SJSA1 (cell line): ENCODE measurements around the gene PRSS1. TPM values are rescaled to one million over a fixed set of nuclear protein-coding genes. Genes with fewer than 3 reads are reported as not detected.
"Not testable (repeated sequence)": the region's sequence is repeated elsewhere in the genome, so short reads cannot be mapped to it uniquely, and the experiment has no call there.

Source experiments
- DNase-seq, 2 experiments: peaks; one replicate each; pipeline ENCODE4 v3.0.0-alpha.2; 2015 to 2020; ENCODE audit warnings: low spot score in 2 of 2, low read depth in 1 of 2
- H3K27ac ChIP-seq: fragments of 250-450 bp; sonication (Bioruptor Pico); 2 replicates; pipeline ENCODE4 v1.5.1; 2020; ENCODE audit warnings: mild to moderate bottlenecking, moderate library complexity
- H3K27me3 ChIP-seq: fragments of 250-450 bp; sonication (Bioruptor Pico); replicated peaks from 2 replicates; pipeline ENCODE4 v1.5.1; 2020; ENCODE audit warnings: mild to moderate bottlenecking, moderate library complexity
- H3K36me3 ChIP-seq: fragments of 250-450 bp; sonication (Bioruptor Pico); 2 replicates; pipeline ENCODE4 v1.5.1; 2020; ENCODE audit warnings: mild to moderate bottlenecking
- H3K4me1 ChIP-seq: fragments of 250-450 bp; sonication (Bioruptor Pico); replicated peaks from 2 replicates; pipeline ENCODE4 v1.6.1; 2021; ENCODE audit warnings: mild to moderate bottlenecking
- H3K4me3 ChIP-seq: fragments of 250-450 bp; sonication (Bioruptor Pico); 2 replicates; pipeline ENCODE4 v1.5.1; 2020; ENCODE audit warnings: mild to moderate bottlenecking
- H3K9me3 ChIP-seq: fragments of 250-450 bp; sonication (Bioruptor Pico); replicated peaks from 2 replicates; pipeline ENCODE4 v1.5.1; 2020; ENCODE audit warnings: mild to moderate bottlenecking
- total RNA-seq: library from RNA; depleted of rRNA; stranded (reverse); fragments of >200 nt; shearing (Covaris generic); gene quantifications from 2 replicates; pipeline ENCODE4 v1.2.3, GENCODE V29; 2014

Gene PRSS1
- total RNA-seq, 1 experiment from 2014 or later, result not detected

DNA sequence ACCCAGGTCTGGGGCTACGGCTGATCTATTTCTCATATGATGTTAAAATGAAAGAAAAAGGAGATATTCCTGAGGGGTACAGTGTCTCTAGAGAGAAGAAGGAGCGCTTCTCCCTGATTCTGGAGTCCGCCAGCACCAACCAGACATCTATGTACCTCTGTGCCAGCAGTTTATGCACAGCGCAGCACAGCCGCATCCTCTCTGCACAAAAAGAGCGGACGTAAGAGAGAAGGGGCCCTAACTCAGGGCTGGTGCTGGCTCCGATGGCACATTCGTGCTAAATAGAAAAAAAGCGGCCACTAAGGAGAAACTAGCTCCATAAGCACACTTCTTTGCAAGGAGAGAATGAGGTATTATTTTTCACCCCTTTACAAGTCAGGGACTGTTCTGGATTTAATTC is 28.3 kb upstream of the PRSS1 start:
- Histone ChIP-seq H3K27ac (no peak overlapping the region), H3K27me3 (peaks cover 4% of the 10 kb centered on the region; the same call in 1 of the 2 replicates), H3K4me1 (no peaks in the 10 kb centered on the region), H3K36me3 (no peaks in the 10 kb centered on the region), H3K9me3 (no peaks in the 10 kb centered on the region), H3K4me3 (no peak overlapping the region)
- DNase-seq, result no peak

DNA sequence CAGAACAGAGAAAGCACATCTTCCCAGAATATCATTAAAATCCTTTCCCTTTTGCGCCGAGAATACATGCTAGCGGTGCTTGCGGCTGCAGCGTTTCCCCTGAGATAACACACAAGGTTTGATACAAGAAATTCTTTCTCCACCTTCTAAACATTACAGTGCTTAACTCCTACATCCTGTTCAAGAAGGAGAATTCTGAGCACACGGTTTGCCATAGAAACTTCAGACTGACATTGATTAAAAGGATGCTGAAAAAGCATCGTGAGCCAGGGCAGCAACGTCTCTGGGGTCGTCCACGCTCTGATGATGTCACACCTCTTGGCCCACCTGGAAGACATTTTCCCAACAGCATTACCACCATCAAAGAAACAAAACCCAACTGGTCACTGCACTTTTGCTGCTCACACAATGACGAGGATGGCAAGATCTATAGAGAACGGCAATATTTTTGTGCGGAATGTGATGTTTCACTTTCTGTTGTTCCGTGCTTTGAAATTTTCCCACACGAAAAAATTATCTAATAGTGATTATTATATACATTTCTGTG is 27.0 kb upstream of the PRSS1 start:
- H3K4me3 ChIP-seq, result no peak overlapping the region
- H3K27me3 ChIP-seq, result peaks cover 4% of the 10 kb centered on the region; the same call in 1 of the 2 replicates
- no peak for DNase-seq
- H3K4me1 ChIP-seq, result no peaks in the 10 kb centered on the region
- H3K9me3 ChIP-seq, result no peaks in the 10 kb centered on the region
- H3K36me3 ChIP-seq, result no peaks in the 10 kb centered on the region
- no peak overlapping the region for H3K27ac ChIP-seq

DNA sequence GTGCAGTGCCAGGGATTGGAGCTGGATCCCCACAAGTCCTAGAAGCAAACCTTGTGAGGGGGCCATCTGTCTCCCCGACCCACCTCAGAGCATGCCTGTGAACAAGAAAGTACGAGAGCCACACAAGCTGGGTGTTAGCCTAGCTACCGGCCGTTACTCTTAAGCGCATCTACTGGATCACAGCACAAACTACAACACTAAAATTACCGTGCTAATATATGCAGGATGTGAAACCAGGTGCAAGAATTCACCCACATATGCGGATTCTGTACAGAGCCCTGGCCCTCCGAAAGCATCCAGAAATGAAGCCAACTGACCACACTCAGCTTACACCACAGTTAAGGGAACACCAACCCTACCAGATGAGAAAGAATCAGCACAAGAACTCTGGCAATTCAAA is 16.0 kb upstream of the PRSS1 start:
- Histone ChIP-seq H3K27ac (no peak overlapping the region), H3K4me3 (no peak overlapping the region), H3K36me3 (no peaks in the 10 kb centered on the region), H3K27me3 (peaks cover 10% of the 10 kb centered on the region; the same call in 1 of the 2 replicates), H3K4me1 (no peaks in the 10 kb centered on the region), H3K9me3 (no peaks in the 10 kb centered on the region)
- DNase-seq, result no peak

DNA sequence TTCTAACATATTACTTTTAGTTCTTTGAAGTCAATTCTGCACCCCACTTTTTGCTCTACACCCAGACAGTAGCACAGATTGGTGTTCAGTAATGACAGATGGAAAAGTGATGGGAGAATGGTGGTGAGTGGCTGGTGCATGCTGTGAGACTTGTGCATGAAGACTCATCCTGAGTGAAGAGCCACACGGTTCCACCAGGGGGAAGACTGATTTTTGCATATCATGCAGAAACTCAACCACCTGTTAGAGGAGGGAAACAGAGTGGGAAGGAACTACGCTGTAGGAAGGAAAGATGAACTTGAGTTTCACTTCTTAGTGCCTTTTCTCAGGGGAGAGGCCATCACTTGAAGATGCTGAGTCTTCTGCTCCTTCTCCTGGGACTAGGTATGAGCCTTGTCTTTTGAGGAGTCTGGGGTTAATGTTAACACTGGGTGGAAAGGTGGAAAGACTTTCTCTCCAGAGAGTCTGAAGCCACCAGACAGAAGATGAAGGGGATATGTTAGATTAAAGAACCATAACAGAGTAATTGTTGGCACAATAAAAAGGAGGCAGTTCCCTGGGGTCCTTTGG is 9.3 kb upstream of the PRSS1 start:
- Histone ChIP-seq H3K9me3 (no peaks in the 10 kb centered on the region), H3K36me3 (no peaks in the 10 kb centered on the region), H3K27me3 (no peaks in the 10 kb centered on the region), H3K4me1 (no peaks in the 10 kb centered on the region), H3K4me3 (no peak overlapping the region), H3K27ac (no peak overlapping the region)
- DNase-seq, result no peak

DNA sequence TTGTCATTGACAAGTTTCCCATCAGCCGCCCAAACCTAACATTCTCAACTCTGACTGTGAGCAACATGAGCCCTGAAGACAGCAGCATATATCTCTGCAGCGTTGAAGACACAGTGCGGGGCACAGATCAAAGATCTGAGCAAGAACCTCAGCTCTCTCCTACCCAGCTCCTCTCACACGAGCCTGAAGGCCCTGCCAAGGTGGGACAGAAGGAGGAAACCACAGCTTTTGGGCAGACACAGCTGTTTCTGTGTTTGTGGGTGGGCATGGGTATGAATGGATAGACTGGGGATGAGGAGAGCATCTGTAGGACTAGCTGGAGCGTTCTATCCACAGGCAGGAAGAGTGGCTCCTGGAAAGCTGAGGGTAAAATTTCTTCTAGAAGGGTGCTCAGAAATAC is 8.5 kb upstream of the PRSS1 start:
- Histone ChIP-seq H3K4me1 (no peaks in the 10 kb centered on the region), H3K27me3 (no peaks in the 10 kb centered on the region), H3K4me3 (no peak overlapping the region), H3K36me3 (no peaks in the 10 kb centered on the region), H3K27ac (no peak overlapping the region), H3K9me3 (no peaks in the 10 kb centered on the region)
- DNase-seq, result no peak

DNA sequence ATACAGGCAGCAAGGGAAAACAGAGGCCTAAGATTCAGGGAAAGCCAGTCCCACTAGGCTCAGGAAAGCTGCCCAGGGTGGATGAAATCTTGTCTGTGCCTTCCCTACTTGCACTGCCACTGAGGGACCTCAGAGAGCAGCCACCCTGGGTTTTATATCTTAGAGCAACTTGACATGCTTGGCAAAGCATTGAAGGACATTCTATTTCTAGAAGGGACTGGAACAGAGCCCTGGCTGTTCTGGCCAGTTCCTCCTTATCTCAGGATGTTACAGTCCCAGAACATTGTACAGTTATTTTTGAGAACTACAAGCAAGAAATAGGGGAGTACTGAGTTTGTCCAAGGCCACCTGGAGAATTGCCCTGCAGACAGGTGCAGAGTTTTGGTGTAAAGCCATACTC is 7.3 kb upstream of the PRSS1 start:
- not testable (repeated sequence) for H3K4me1 ChIP-seq, H3K36me3 ChIP-seq, H3K27me3 ChIP-seq, H3K4me3 ChIP-seq, H3K27ac ChIP-seq, DNase-seq, H3K9me3 ChIP-seq

DNA sequence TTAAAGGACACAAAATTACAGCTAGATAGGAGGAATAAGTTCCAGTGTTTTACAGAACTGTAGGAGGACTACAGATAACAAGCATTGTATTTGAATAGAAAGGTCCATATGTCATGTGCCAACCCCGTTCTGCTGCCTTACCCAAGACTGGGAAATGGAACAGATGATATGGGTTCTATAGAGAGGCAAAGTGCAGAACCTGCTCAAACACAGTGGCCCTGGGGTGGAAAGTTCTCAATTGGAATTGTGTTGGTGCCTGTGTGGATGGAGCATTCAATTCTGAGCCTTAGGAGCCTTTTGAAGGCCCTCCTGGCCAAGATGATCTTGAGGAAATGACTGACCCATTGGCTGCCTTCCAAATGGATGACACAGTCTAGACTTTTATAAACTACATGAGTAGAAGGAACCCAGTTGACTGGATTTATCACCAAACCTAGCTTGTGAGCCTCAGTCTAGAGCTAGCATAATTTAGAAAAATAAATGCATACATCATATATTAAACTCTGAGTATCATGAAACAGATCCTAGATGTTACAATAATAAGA is 4.1 kb upstream of the PRSS1 start:
- Histone ChIP-seq H3K9me3 (no peaks in the 10 kb centered on the region), H3K4me3 (no peak overlapping the region), H3K27ac (no peak overlapping the region), H3K27me3 (no peaks in the 10 kb centered on the region), H3K36me3 (no peaks in the 10 kb centered on the region), H3K4me1 (no peaks in the 10 kb centered on the region)
- DNase-seq, result no peak

DNA sequence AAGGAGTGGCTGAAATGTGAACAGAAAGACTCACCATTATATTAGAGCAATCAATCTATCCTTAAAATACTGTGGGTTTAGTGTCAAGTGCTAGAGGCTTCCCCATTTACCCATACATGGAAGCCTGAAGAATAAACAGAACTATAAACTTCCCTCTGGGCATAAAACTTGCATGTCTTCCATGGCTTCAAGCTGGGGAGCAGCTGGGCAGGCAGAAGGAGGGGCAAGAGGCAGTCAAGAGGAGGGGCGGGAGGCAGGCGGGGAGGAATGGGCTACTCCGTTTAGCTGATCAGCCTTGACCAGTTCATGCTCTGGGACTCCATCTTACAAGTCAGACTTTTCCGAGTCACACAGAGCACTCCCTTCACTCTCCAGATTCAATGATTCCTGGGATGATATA is 3.5 kb upstream of the PRSS1 start:
- no peaks in the 10 kb centered on the region for H3K27me3 ChIP-seq
- H3K36me3 ChIP-seq, result no peaks in the 10 kb centered on the region
- no peak for DNase-seq
- H3K4me3 ChIP-seq, result no peak overlapping the region
- no peaks in the 10 kb centered on the region for H3K9me3 ChIP-seq
- no peak overlapping the region for H3K27ac ChIP-seq
- H3K4me1 ChIP-seq, result no peaks in the 10 kb centered on the region

DNA sequence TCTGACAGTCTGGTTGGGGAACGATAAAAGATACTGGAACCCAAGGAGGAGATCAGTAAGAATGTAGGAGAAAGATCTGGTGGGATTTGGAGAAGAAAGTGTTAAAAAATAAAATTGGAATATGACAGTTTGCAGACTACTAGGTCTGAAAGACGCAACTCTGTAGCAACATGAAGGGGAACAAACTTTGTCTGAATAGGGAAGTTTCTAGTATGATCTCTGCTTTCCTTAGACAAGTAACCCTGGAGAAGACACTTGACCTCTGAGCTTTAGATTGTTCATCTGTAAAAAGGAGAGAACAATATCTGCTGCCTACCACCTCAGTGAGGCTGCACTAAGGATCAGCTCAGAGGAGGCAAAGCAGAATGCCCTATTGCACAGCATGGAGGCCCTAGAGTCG is 3.0 kb upstream of the PRSS1 start:
- no peaks in the 10 kb centered on the region for H3K27me3 ChIP-seq
- H3K9me3 ChIP-seq, result no peaks in the 10 kb centered on the region
- no peak for DNase-seq
- no peaks in the 10 kb centered on the region for H3K4me1 ChIP-seq
- no peak overlapping the region for H3K4me3 ChIP-seq
- no peaks in the 10 kb centered on the region for H3K36me3 ChIP-seq
- no peak overlapping the region for H3K27ac ChIP-seq

DNA sequence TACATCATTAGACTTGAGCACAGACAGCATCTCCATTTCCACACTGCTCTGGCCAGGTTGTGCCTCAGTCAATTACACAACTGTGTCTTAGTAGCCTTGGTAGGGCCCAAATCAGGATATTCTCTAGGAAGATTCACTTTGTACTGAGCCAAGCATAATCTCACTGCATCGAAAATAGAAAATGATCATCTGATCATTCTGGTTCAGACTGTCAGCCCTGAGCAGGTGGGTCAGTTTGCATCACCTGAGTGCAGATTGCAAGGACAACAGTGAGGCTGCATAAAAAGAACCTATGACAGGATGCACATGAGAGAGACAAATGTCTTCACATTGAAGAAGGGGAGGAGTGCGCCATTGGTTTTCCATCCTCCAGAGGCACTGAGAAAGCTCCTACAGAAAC is 862 bp upstream of the PRSS1 start:
- not testable (repeated sequence) for H3K9me3 ChIP-seq, H3K4me1 ChIP-seq, H3K27ac ChIP-seq

DNA sequence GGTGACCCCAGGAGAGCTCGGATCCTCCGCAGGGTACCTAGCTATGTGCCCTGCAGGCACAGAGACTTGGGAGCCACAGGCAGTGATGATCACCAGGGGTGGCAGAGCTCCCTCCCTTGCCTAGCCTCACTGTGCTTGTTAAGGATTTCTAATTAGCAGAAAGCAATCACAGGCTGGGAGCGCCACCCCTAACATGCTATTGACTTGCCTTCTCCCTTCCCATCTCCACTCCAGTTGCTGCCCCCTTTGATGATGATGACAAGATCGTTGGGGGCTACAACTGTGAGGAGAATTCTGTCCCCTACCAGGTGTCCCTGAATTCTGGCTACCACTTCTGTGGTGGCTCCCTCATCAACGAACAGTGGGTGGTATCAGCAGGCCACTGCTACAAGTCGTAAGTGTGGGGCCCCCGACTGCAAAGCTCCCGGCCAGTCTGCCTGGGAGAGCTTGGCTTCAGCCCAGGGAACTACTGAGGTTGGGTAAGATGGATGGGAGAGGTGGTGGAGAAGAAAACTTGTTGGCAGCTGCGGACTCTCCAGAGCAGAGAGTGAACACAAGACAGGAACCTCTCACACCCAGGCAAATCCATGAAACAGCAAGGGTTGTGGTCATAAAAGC is 1.2 kb downstream of the PRSS1 start:
- no peak overlapping the region for H3K27ac ChIP-seq
- DNase-seq, result no peak
- H3K9me3 ChIP-seq, result no peaks in the 10 kb centered on the region
- no peaks in the 10 kb centered on the region for H3K27me3 ChIP-seq
- no peak overlapping the region for H3K4me3 ChIP-seq
- no peaks in the 10 kb centered on the region for H3K4me1 ChIP-seq
- H3K36me3 ChIP-seq, result no peaks in the 10 kb centered on the region

More for the DNA sequence above, 862 bp upstream of the PRSS1 start:
- H3K4me3 ChIP-seq, H3K27me3 ChIP-seq, H3K36me3 ChIP-seq, DNase-seq: not testable (repeated sequence)

DNA sequence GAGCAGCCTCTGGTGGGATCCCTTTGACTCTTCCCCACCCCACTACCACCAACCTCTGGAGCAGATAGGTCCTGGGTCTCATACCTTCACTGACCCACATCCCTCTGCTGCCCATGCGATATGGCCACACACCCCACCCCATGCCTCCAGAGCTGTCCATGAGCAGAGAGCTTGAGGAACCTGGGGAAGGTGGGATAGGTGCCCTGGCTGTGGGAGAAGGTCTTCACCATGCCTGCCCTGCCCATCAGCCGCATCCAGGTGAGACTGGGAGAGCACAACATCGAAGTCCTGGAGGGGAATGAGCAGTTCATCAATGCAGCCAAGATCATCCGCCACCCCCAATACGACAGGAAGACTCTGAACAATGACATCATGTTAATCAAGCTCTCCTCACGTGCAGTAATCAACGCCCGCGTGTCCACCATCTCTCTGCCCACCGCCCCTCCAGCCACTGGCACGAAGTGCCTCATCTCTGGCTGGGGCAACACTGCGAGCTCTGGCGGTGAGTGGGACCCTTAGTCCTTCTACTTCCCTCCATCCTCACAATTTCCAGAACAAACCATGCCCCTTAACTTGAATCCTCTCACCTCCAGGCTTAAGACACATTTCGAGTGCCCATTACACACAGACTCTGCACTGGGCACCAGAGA is 2.4 kb downstream of the PRSS1 start:
- not testable (repeated sequence) for H3K9me3 ChIP-seq, H3K4me1 ChIP-seq, H3K4me3 ChIP-seq, H3K27ac ChIP-seq, H3K27me3 ChIP-seq, H3K36me3 ChIP-seq, DNase-seq

DNA sequence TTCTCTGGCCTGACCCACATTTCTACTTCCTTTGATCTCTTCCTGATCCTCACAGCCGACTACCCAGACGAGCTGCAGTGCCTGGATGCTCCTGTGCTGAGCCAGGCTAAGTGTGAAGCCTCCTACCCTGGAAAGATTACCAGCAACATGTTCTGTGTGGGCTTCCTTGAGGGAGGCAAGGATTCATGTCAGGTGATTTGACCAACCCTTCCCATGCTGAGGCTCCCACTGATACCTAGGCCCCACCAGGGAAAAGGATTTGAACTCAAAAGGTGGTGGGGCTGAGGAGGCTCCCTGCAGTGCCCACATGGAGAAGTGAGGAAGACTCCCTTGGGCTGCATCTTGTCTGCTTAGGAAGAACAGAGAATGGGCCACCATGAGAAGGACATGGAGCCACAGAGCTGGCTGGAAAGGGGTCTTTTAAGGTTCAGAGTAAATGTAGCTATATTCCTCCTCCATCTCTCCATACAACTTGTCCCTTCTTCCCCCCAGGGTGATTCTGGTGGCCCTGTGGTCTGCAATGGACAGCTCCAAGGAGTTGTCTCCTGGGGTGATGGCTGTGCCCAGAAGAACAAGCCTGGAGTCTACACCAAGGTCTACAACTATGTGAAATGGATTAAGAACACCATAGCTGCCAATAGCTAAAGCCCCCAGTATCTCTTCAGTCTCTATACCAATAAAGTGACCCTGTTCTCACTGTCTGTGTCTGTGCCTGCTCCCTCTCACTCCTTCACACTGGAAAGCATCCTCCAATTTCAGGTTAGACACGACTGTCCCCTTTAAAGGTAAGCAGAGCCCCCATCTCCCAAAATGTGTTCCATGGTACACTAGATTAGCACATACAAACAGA is 3.3 kb downstream of the PRSS1 start:
- no peaks in the 10 kb centered on the region for H3K36me3 ChIP-seq
- DNase-seq, result no peak
- no peak overlapping the region for H3K27ac ChIP-seq
- no peak overlapping the region for H3K4me3 ChIP-seq
- H3K4me1 ChIP-seq, result no peaks in the 10 kb centered on the region
- H3K27me3 ChIP-seq, result no peaks in the 10 kb centered on the region
- no peaks in the 10 kb centered on the region for H3K9me3 ChIP-seq
